ENCODE data around the gene JAKMIP1. TPM values are rescaled to one million over a fixed set of nuclear protein-coding genes. Genes with fewer than 3 reads are reported as not detected.
A peak's percentile ranks its signal among the peaks of the same experiment; 100 is the strongest.

JAKMIP1 gene
- total RNA-seq, 2 experiments from 2014 or later: 5.6 to 6.3 TPM

GRCh38 chr4:6199422-6199921 is 877 bp downstream of the JAKMIP1 start:
- POLR2A ChIA-PET: interaction anchor here (2.1 to 3.6 kb wide), 2 partner anchors 18 to 22 kb away, joined by 7 to 33 read pairs; no protein-coding TSS in a partner anchor
- Mint-ChIP-seq H3K36me3 (ENCODE audit: low read depth) (peaks cover 12% of the 10 kb centered on the region), H3K4me1 (ENCODE audit: low read depth) (peaks cover 30% of the 10 kb centered on the region), H3K4me3 (peak overlapping the region; percentile 72), H3K9me3 (peaks cover 8% of the 10 kb centered on the region), H3K27ac (no peak overlapping the region), H3K27me3 (peaks cover 35% of the 10 kb centered on the region)
- intact Hi-C loops (cut with micrococcal nuclease): no loop called here
- DNase-seq (peak; percentile 39), ATAC-seq (no peak)
- TF ChIP-seq CTCF (IDR thresholded peaks at IDR 0.05): no peak
- CTCF ChIA-PET: interaction anchor here (0.6 to 1.4 kb wide), 2 partner anchors 13 to 18 kb away, joined by 3 to 5 read pairs; no protein-coding TSS in a partner anchor

GRCh38 chr4:6198768-6199421 is 1.5 kb downstream of the JAKMIP1 start:
- Mint-ChIP-seq H3K36me3 (ENCODE audit: low read depth) (peaks cover 12% of the 10 kb centered on the region), H3K4me1 (ENCODE audit: low read depth) (peaks cover 30% of the 10 kb centered on the region), H3K27me3 (peaks cover 39% of the 10 kb centered on the region), H3K4me3 (peak overlapping the region; percentile 72), H3K27ac (peak overlapping the region; percentile 77), H3K9me3 (peaks cover 8% of the 10 kb centered on the region)
- CTCF ChIA-PET: interaction anchor here (0.6 to 1.2 kb wide), 3 partner anchors 12 to 52 kb away, joined by 3 to 4 read pairs (median 3); no protein-coding TSS in a partner anchor
- TF ChIP-seq CTCF (IDR thresholded peaks at IDR 0.05): no peak
- DNase-seq (peak; percentile 53), ATAC-seq (peak; percentile 28)
- POLR2A ChIA-PET: interaction anchor here (2.1 to 3.6 kb wide), 2 partner anchors 17 to 21 kb away, joined by 7 to 33 read pairs; no protein-coding TSS in a partner anchor
- intact Hi-C loops (cut with micrococcal nuclease): no loop called here

- H3K27ac Mint-ChIP-seq: peak overlapping the region; percentile 77
- TF ChIP-seq CTCF (IDR thresholded peaks at IDR 0.05): no peak
- CTCF ChIA-PET: interaction anchor here (1.0 to 1.2 kb wide), 2 partner anchors 18 to 53 kb away, joined by 3 to 4 read pairs; no protein-coding TSS in a partner anchor
- H3K9me3 Mint-ChIP-seq: peaks cover 8% of the 10 kb centered on the region
- intact Hi-C loops (cut with micrococcal nuclease): no loop called here
- H3K27me3 Mint-ChIP-seq: peaks cover 40% of the 10 kb centered on the region
- H3K36me3 Mint-ChIP-seq (ENCODE audit: low read depth): peaks cover 12% of the 10 kb centered on the region
- H3K4me1 Mint-ChIP-seq (ENCODE audit: low read depth): peaks cover 30% of the 10 kb centered on the region
- POLR2A ChIA-PET: interaction anchor here (0.8 to 3.6 kb wide), 3 partner anchors 17 to 24 kb away, joined by 3 to 33 read pairs (median 7); no protein-coding TSS in a partner anchor
- H3K4me3 Mint-ChIP-seq: peak overlapping the region; percentile 72
- DNase-seq: peak; percentile 85
- ATAC-seq: peak; percentile 60
Measured at GRCh38 chr4:6198278-6198677, 2.1 kb downstream of the JAKMIP1 start.

GRCh38 chr4:6197433-6198174 is 2.7 kb downstream of the JAKMIP1 start:
- no peak for TF ChIP-seq CTCF (IDR thresholded peaks at IDR 0.05)
- peaks cover 8% of the 10 kb centered on the region for H3K9me3 Mint-ChIP-seq
- H3K27ac Mint-ChIP-seq: peak overlapping the region; percentile 77
- DNase-seq (no peak), ATAC-seq (no peak)
- peaks cover 30% of the 10 kb centered on the region for H3K4me1 Mint-ChIP-seq (ENCODE audit: low read depth)
- H3K27me3 Mint-ChIP-seq: peaks cover 42% of the 10 kb centered on the region
- intact Hi-C loops (cut with micrococcal nuclease): no loop called here
- peak overlapping the region; percentile 72 for H3K4me3 Mint-ChIP-seq
- ChIA-PET CTCF (interaction anchor here (1.0 to 1.2 kb wide), 2 partner anchors 17 to 53 kb away, joined by 3 to 4 read pairs; no protein-coding TSS in a partner anchor), POLR2A (interaction anchor here (0.8 to 3.6 kb wide), 3 partner anchors 16 to 23 kb away, joined by 3 to 33 read pairs (median 7); no protein-coding TSS in a partner anchor)
- peaks cover 12% of the 10 kb centered on the region for H3K36me3 Mint-ChIP-seq (ENCODE audit: low read depth)
